K562 (cell line): ENCODE data around the gene SLC5A10. TPM values are rescaled to one million over a fixed set of nuclear protein-coding genes. Genes with fewer than 3 reads are reported as not detected.
A peak's percentile ranks its signal among the peaks of the same experiment; 100 is the strongest.

ENCODE experiments used
- ARID2 ChIP-seq: fragments of 450-650 bp; IDR thresholded peaks from 2 replicates; pipeline ENCODE4 v1.6.1; 2017; ENCODE audit warnings: antibody characterized with exemption, mild to moderate bottlenecking
- CAMTA2 ChIP-seq: fragments of 250-450 bp; sonication (Bioruptor Pico); conservative IDR thresholded peaks from 2 replicates; pipeline ENCODE4 v1.5.1; 2022
- CC2D1A ChIP-seq: fragments of 450-650 bp; IDR thresholded peaks from 2 replicates; pipeline ENCODE4 v1.6.1; 2017; ENCODE audit warnings: mild to moderate bottlenecking
- CREM ChIP-seq: IDR thresholded peaks from 2 replicates; pipeline ENCODE4 v1.6.1; 2014; ENCODE audit warnings: antibody characterized with exemption, low read depth
- MYC ChIP-seq, 2 experiments: fragments of 250-450 bp in 1 of 2; sonication (Bioruptor Pico) in 1 of 2; IDR thresholded peaks; 2 replicates each; pipeline versions ENCODE4 v1.5.1 to v1.6.1; 2012 to 2021; ENCODE audit warnings: low read depth in 2 of 2, borderline replicate concordance in 1 of 2, improper control_type of control experiment in 1 of 2, low read length in 1 of 2, mild to moderate bottlenecking in 1 of 2, moderate library complexity in 1 of 2
- PHTF2 ChIP-seq: fragments of 250-450 bp; sonication (Bioruptor Pico); IDR thresholded peaks from 2 replicates; pipeline ENCODE4 v1.5.0; 2021; ENCODE audit warnings: mild to moderate bottlenecking
- ZFP36 ChIP-seq: fragments of 150-350 bp; IDR thresholded peaks from 2 replicates; pipeline ENCODE4 v1.6.1; 2018; ENCODE audit warnings: low read length, low read depth; ENCODE audit not compliant: partially characterized antibody
- polyA plus RNA-seq, 8 experiments: library from polyadenylated mRNA; depleted of rRNA in 4 of 8; stranded (reverse) in 5 of 8; unstranded in 3 of 8; fragments of >200 nt; fragmentation: Nextera tagmentation in 2 of 8; fragmentation: Illumina TruSeq in 1 of 8; extraction: Ambion mirVana in 2 of 8; extraction: Trizol in 1 of 8; gene quantifications; 2 replicates each; pipeline versions ENCODE4 v1.2.1 to v1.2.3, GENCODE V29; 2011 to 2014; ENCODE audit warnings: inconsistent platforms in 1 of 8, missing spikeins in 1 of 8
- total RNA-seq, 7 experiments: library from RNA; depleted of rRNA in 6 of 7; stranded (reverse); fragments of >200 nt in 6 of 7; fragmentation: Illumina TruSeq in 2 of 7; extraction: Trizol in 2 of 7; gene quantifications; 2 replicates each; pipeline versions ENCODE4 v1.2.1 to v1.2.3, GENCODE V29; 2011 to 2021; ENCODE audit warnings: low replicate concordance in 1 of 7
- TF ChIP-seq, protein P1 (sequence below), 2 experiments: fragments of 450-650 bp; formaldehyde crosslinking in 1 of 2; IDR thresholded peaks; 2 replicates each; pipeline versions ENCODE4 v1.4.0 to v1.6.1; 2014 to 2020; ENCODE audit warnings: mild to moderate bottlenecking in 2 of 2, borderline replicate concordance in 1 of 2, low read depth in 1 of 2
- TF ChIP-seq, protein P2 (sequence below): IDR thresholded peaks from 2 replicates; pipeline ENCODE4 v1.6.1; 2011; ENCODE audit warnings: borderline replicate concordance, low read depth, mild to moderate bottlenecking, moderate library complexity, low read length; ENCODE audit not compliant: insufficient read depth, poor library complexity, severe bottlenecking
- TF ChIP-seq, protein P3 (sequence below): sonication (generic); formaldehyde crosslinking; IDR thresholded peaks from 2 replicates; pipeline ENCODE4 v1.5.0; 2020; ENCODE audit warnings: missing genetic modification reagents
- TF ChIP-seq, protein P4 (sequence below): fragments of 450-650 bp; IDR thresholded peaks from 2 replicates; pipeline ENCODE4 v1.6.1; 2014; ENCODE audit warnings: low read depth, mild to moderate bottlenecking, moderate library complexity, borderline replicate concordance
- TF ChIP-seq, protein P5 (sequence below): sonication (generic); formaldehyde crosslinking; IDR thresholded peaks from 2 replicates; pipeline ENCODE4 v1.9.0; 2022; ENCODE audit warnings: mild to moderate bottlenecking, missing genetic modification reagents

The SLC5A10 gene
- total and polyA plus RNA-seq, 9 of the 15 experiments (the other 6 are each of a cell fraction or from before 2014, with no cell fraction given), result 0.03 to 0.09 (median 0.03) TPM; not detected in 5

DNA sequence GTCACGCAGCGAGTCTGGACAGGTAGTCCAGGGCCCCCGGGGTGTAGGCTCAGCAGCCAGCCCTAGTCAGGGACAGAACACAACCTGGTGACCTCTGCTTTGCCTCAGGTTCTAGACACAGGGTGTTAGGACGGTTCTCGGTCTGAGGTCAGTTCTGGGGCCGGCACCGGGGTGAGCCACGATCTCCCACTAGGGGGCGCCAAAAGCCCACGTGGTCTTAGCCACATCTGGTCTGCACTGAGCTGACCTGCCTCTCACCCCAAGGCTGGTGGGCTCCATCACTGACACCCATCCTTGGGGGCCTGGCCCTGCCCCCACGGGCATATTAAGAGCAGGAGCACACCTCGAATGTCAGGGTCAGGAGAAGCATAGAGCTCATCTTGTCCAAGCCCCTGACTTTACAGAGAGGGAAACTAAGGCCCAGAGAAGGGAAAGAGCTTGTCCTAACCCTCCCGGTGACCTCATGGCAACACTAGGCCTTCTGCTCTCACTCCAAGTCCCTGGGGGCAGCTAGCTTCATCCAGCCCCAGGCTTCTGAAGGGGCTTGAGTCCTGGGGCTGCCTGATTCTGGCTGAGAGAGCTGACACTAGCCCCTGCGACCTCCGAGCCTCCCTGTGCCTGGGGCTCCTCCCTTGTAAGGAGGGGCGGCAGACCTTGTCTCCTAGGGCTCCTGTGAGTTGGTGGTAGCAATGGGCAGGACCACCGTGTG lies 9.0 kb downstream of the SLC5A10 start (continued):
- TF ChIP-seq, protein P1, sequence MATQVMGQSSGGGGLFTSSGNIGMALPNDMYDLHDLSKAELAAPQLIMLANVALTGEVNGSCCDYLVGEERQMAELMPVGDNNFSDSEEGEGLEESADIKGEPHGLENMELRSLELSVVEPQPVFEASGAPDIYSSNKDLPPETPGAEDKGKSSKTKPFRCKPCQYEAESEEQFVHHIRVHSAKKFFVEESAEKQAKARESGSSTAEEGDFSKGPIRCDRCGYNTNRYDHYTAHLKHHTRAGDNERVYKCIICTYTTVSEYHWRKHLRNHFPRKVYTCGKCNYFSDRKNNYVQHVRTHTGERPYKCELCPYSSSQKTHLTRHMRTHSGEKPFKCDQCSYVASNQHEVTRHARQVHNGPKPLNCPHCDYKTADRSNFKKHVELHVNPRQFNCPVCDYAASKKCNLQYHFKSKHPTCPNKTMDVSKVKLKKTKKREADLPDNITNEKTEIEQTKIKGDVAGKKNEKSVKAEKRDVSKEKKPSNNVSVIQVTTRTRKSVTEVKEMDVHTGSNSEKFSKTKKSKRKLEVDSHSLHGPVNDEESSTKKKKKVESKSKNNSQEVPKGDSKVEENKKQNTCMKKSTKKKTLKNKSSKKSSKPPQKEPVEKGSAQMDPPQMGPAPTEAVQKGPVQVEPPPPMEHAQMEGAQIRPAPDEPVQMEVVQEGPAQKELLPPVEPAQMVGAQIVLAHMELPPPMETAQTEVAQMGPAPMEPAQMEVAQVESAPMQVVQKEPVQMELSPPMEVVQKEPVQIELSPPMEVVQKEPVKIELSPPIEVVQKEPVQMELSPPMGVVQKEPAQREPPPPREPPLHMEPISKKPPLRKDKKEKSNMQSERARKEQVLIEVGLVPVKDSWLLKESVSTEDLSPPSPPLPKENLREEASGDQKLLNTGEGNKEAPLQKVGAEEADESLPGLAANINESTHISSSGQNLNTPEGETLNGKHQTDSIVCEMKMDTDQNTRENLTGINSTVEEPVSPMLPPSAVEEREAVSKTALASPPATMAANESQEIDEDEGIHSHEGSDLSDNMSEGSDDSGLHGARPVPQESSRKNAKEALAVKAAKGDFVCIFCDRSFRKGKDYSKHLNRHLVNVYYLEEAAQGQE (IDR thresholded peaks at IDR 0.05; ENCODE audit: borderline replicate concordance), result peak; percentile 87
- TF ChIP-seq, protein P1 (CRISPR knock-in tag; IDR thresholded peaks at IDR 0.05; ENCODE audit: low read depth), result no peak
- TF ChIP-seq MYC (IDR thresholded peaks at IDR 0.05; ENCODE audit: low read depth, low read length), result peak; percentile 42; the same call in 1 of the 2 replicates
- no peak for TF ChIP-seq MYC (CRISPR knock-in tag; IDR thresholded peaks at IDR 0.05; ENCODE audit: borderline replicate concordance, low read depth)
- TF ChIP-seq ARID2, result peak; percentile 66; the same call in 1 of the 2 replicates
- no peak for TF ChIP-seq PHTF2 (CRISPR knock-in tag)
- TF ChIP-seq, protein P2, sequence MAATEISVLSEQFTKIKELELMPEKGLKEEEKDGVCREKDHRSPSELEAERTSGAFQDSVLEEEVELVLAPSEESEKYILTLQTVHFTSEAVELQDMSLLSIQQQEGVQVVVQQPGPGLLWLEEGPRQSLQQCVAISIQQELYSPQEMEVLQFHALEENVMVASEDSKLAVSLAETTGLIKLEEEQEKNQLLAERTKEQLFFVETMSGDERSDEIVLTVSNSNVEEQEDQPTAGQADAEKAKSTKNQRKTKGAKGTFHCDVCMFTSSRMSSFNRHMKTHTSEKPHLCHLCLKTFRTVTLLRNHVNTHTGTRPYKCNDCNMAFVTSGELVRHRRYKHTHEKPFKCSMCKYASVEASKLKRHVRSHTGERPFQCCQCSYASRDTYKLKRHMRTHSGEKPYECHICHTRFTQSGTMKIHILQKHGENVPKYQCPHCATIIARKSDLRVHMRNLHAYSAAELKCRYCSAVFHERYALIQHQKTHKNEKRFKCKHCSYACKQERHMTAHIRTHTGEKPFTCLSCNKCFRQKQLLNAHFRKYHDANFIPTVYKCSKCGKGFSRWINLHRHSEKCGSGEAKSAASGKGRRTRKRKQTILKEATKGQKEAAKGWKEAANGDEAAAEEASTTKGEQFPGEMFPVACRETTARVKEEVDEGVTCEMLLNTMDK, result peak; percentile 60
- TF ChIP-seq, protein P3, sequence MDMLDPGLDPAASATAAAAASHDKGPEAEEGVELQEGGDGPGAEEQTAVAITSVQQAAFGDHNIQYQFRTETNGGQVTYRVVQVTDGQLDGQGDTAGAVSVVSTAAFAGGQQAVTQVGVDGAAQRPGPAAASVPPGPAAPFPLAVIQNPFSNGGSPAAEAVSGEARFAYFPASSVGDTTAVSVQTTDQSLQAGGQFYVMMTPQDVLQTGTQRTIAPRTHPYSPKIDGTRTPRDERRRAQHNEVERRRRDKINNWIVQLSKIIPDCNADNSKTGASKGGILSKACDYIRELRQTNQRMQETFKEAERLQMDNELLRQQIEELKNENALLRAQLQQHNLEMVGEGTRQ, result peak; percentile 60
- TF ChIP-seq, protein P4, sequence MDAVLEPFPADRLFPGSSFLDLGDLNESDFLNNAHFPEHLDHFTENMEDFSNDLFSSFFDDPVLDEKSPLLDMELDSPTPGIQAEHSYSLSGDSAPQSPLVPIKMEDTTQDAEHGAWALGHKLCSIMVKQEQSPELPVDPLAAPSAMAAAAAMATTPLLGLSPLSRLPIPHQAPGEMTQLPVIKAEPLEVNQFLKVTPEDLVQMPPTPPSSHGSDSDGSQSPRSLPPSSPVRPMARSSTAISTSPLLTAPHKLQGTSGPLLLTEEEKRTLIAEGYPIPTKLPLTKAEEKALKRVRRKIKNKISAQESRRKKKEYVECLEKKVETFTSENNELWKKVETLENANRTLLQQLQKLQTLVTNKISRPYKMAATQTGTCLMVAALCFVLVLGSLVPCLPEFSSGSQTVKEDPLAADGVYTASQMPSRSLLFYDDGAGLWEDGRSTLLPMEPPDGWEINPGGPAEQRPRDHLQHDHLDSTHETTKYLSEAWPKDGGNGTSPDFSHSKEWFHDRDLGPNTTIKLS, result peak; percentile 22; the same call in 1 of the 2 replicates
- no peak for TF ChIP-seq CAMTA2 (CRISPR knock-in tag)
- no peak for TF ChIP-seq ZFP36
- TF ChIP-seq CREM, result peak; percentile 16; the same call in 1 of the 2 replicates
- peak; percentile 56; the same call in 1 of the 2 replicates for TF ChIP-seq CC2D1A
- TF ChIP-seq, protein P5, sequence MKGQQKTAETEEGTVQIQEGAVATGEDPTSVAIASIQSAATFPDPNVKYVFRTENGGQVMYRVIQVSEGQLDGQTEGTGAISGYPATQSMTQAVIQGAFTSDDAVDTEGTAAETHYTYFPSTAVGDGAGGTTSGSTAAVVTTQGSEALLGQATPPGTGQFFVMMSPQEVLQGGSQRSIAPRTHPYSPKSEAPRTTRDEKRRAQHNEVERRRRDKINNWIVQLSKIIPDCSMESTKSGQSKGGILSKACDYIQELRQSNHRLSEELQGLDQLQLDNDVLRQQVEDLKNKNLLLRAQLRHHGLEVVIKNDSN (CRISPR knock-in tag), result peak; percentile 85
